Keratinocyte (primary cell): ENCODE results near the gene F11R. TPM values are rescaled to one million over a fixed set of nuclear protein-coding genes. Genes with fewer than 3 reads are reported as not detected.

Experiments used
- DNase-seq: peaks from one replicate; pipeline ENCODE4 v3.0.0-alpha.2; 2011; ENCODE audit warnings: low read depth, missing footprints, low spot score
- FAIRE-seq: peaks from 2 replicates; lab custom pipeline; 2011; peaks lifted over from hg19 to GRCh38; lab: Jason Lieb, UNC
- H2AFZ ChIP-seq: 2 replicates; pipeline ENCODE4 v1.6.0; 2012; ENCODE audit warnings: low read length, control low read depth, inconsistent platforms; ENCODE audit not compliant: control insufficient read depth
- H3K27ac ChIP-seq: 2 replicates; pipeline ENCODE4 v1.5.1; 2011; ENCODE audit warnings: low read length; ENCODE audit not compliant: control insufficient read depth, insufficient read depth
- H3K27me3 ChIP-seq: 3 replicates; pipeline ENCODE4 v1.6.0; 2011; ENCODE audit warnings: low read length; ENCODE audit not compliant: control insufficient read depth, insufficient read depth; ENCODE audit errors: extremely low read depth
- H3K36me3 ChIP-seq, 2 experiments: 2 replicates in 1 of 2; 3 replicates in 1 of 2; pipeline ENCODE4 v1.5.1; 2011; ENCODE audit warnings: low read length in 2 of 2, mild to moderate bottlenecking in 1 of 2; ENCODE audit not compliant: control insufficient read depth in 2 of 2, insufficient read depth in 2 of 2; ENCODE audit errors: extremely low read depth in 1 of 2
- H3K4me1 ChIP-seq: 3 replicates; pipeline ENCODE4 v1.5.1; 2011; ENCODE audit warnings: low read length; ENCODE audit not compliant: control insufficient read depth, insufficient read depth; ENCODE audit errors: extremely low read depth
- H3K4me2 ChIP-seq: 3 replicates; pipeline ENCODE4 v1.6.0; 2011; ENCODE audit warnings: low read depth, low read length; ENCODE audit not compliant: control insufficient read depth, insufficient read depth; ENCODE audit errors: extremely low read depth
- H3K4me3 ChIP-seq, 3 experiments: fragments of 200-600 bp in 1 of 3; sonication (generic) in 1 of 3; 2 replicates in 2 of 3; 3 replicates in 1 of 3; pipeline ENCODE4 v1.5.1; 2011 to 2016; ENCODE audit warnings: low read length in 3 of 3, mild to moderate bottlenecking in 3 of 3, control low read depth in 2 of 3, inconsistent platforms in 1 of 3, low read depth in 1 of 3, mixed read lengths in 1 of 3, mixed run types in 1 of 3, moderate library complexity in 1 of 3; ENCODE audit not compliant: control insufficient read depth in 2 of 3, insufficient read depth in 2 of 3; ENCODE audit errors: extremely low read depth in 1 of 3
- H3K79me2 ChIP-seq: 2 replicates; pipeline ENCODE4 v1.6.0; 2012; ENCODE audit warnings: low read length; ENCODE audit not compliant: control insufficient read depth, insufficient read depth
- H3K9ac ChIP-seq: 3 replicates; pipeline ENCODE4 v1.6.0; 2011; ENCODE audit warnings: low read length; ENCODE audit not compliant: control insufficient read depth, insufficient read depth; ENCODE audit errors: extremely low read depth
- H3K9me1 ChIP-seq: 3 replicates; pipeline ENCODE4 v1.6.0; 2011; ENCODE audit warnings: low read length; ENCODE audit not compliant: control insufficient read depth, insufficient read depth; ENCODE audit errors: extremely low read depth
- H3K9me3 ChIP-seq: 2 replicates; pipeline ENCODE4 v1.5.1; 2012; ENCODE audit warnings: low read depth, low read length; ENCODE audit not compliant: control insufficient read depth
- H4K20me1 ChIP-seq: 3 replicates; pipeline ENCODE4 v1.6.0; 2011; ENCODE audit warnings: low read length; ENCODE audit not compliant: control insufficient read depth, insufficient read depth; ENCODE audit errors: extremely low read depth
- CTCF ChIP-seq, 3 experiments: IDR thresholded peaks in 1 of 3; conservative IDR thresholded peaks in 1 of 3; optimal IDR thresholded peaks in 1 of 3; 2 replicates in 2 of 3; 3 replicates in 1 of 3; pipeline versions ENCODE3 to v1.5.1; 2011; ENCODE audit warnings: low read length in 3 of 3, mild to moderate bottlenecking in 3 of 3, moderate library complexity in 2 of 3, control low read depth in 1 of 3, inconsistent platforms in 1 of 3; ENCODE audit not compliant: insufficient read depth in 2 of 3; ENCODE audit errors: extremely low read depth in 1 of 3
- EZH2 ChIP-seq: IDR thresholded peaks from one replicate; pipeline ENCODE4 v1.6.1; 2012; ENCODE audit warnings: inconsistent platforms, mild to moderate bottlenecking, low read length, moderate library complexity
- dilution Hi-C: fragments of 300-500 bp; cut with MboI; formaldehyde crosslinking; loops from one replicate; pipeline ENCODE4 v1.7.0; 2020; ENCODE audit warnings: low sequenced_read_pairs; ENCODE audit not compliant: extremely low pct_ligation_motif_present
- polyA plus RNA-seq, 5 experiments: library from polyadenylated mRNA; depleted of rRNA in 3 of 5; stranded (reverse) in 3 of 5; stranded (forward) in 1 of 5; unstranded in 1 of 5; fragments of >200 nt; gene quantifications; 1 replicate in 1 of 5; 2 replicates in 3 of 5; 3 replicates in 1 of 5; pipeline versions ENCODE4 v1.2.1 to v1.2.3, GENCODE V29; 2011 to 2012; ENCODE audit warnings: missing spikeins in 2 of 5, low read depth in 1 of 5, low replicate concordance in 1 of 5

The F11R gene
- polyA plus RNA-seq, 1 donor (not counting 4 experiments of a cell fraction or from before 2014, with no cell fraction given), result 224 TPM

GRCh38 chr1:161054805-161055204 lies 33.9 kb upstream of the F11R start:
- no peaks in the 10 kb centered on the region for H3K4me1 ChIP-seq
- no peak overlapping the region for H3K9ac ChIP-seq
- H4K20me1 ChIP-seq, result no peaks in the 10 kb centered on the region
- FAIRE-seq (no peak), DNase-seq (no peak)
- H3K9me1 ChIP-seq, result no peaks in the 10 kb centered on the region
- H3K79me2 ChIP-seq, result no peaks in the 10 kb centered on the region
- no peaks in the 10 kb centered on the region for H3K9me3 ChIP-seq
- no peak overlapping the region for H3K4me3 ChIP-seq
- H3K4me2 ChIP-seq, result no peak overlapping the region
- no peak overlapping the region for H3K27ac ChIP-seq
- no peak overlapping the region for H2AFZ ChIP-seq
- dilution Hi-C loops, result no loop called here
- TF ChIP-seq EZH2 (no peak), CTCF (optimal IDR thresholded peaks at IDR 0.05 in 1 of 3, IDR thresholded peaks at IDR 0.05 in 1 of 3, conservative IDR thresholded peaks at IDR 0.05 in 1 of 3; ENCODE audit: extremely low read depth in 1 of 3, insufficient read depth in 2 of 3, low read length in 3 of 3) (peak in 1 of 3 experiments; percentile 41)
- no peaks in the 10 kb centered on the region for H3K27me3 ChIP-seq
- H3K36me3 ChIP-seq, result no peaks in the 10 kb centered on the region

- DNase-seq (no peak), FAIRE-seq (no peak)
- dilution Hi-C loops, result no loop called here
- no peak for TF ChIP-seq CTCF (optimal IDR thresholded peaks at IDR 0.05 in 1 of 3, IDR thresholded peaks at IDR 0.05 in 1 of 3, conservative IDR thresholded peaks at IDR 0.05 in 1 of 3; ENCODE audit: extremely low read depth in 1 of 3, insufficient read depth in 2 of 3, low read length in 3 of 3)
- no peak for TF ChIP-seq EZH2
- H3K27ac ChIP-seq, result no peak overlapping the region
- no peaks in the 10 kb centered on the region for H3K4me1 ChIP-seq
- H3K27me3 ChIP-seq, result no peaks in the 10 kb centered on the region
- no peak overlapping the region for H3K4me3 ChIP-seq
- H3K79me2 ChIP-seq, result no peaks in the 10 kb centered on the region
- no peaks in the 10 kb centered on the region for H3K9me1 ChIP-seq
- no peak overlapping the region for H3K9ac ChIP-seq
- no peaks in the 10 kb centered on the region for H3K36me3 ChIP-seq
- H3K9me3 ChIP-seq, result peaks cover 2% of the 10 kb centered on the region
- no peak overlapping the region for H3K4me2 ChIP-seq
- no peaks in the 10 kb centered on the region for H4K20me1 ChIP-seq
- H2AFZ ChIP-seq, result no peak overlapping the region
These were observed 33.3 kb upstream of the F11R start for GRCh38 chr1:161054232-161054631.
